GM19468 (cell line): ENCODE measurements around the gene FRMD1.

Source experiments
- ATAC-seq: cut with Tn5 transposase; IDR thresholded peaks from one replicate; pipeline ENCODE4 v1.9.1; 2021; ENCODE audit warnings: mild to moderate bottlenecking, moderate library complexity, moderate number of reproducible peaks; ENCODE audit not compliant: unreplicated experiment; ENCODE audit errors: extremely low read depth

FRMD1 gene

GRCh38 chr6:168113226-168113625 lies 34.2 kb upstream of the FRMD1 start:
- no peak for ATAC-seq

- ATAC-seq, result no peak
Measured at GRCh38 chr6:168111911-168112310, 32.9 kb upstream of the FRMD1 start.

GRCh38 chr6:168110437-168110836 lies 31.4 kb upstream of the FRMD1 start:
- ATAC-seq, result no peak

GRCh38 chr6:168109171-168109570 lies 30.2 kb upstream of the FRMD1 start:
- ATAC-seq, result no peak

GRCh38 chr6:168107191-168107983 lies 28.4 kb upstream of the FRMD1 start:
- no peak for ATAC-seq

GRCh38 chr6:168106633-168107005 lies 27.6 kb upstream of the FRMD1 start:
- ATAC-seq, result no peak

GRCh38 chr6:168105813-168106632 lies 27.0 kb upstream of the FRMD1 start:
- no peak for ATAC-seq

GRCh38 chr6:168104636-168105035 lies 25.6 kb upstream of the FRMD1 start:
- no peak for ATAC-seq

GRCh38 chr6:168103050-168103830 lies 24.2 kb upstream of the FRMD1 start:
- no peak for ATAC-seq

- no peak for ATAC-seq
Measured at GRCh38 chr6:168102315-168102985, 23.4 kb upstream of the FRMD1 start.

- ATAC-seq, result no peak
Measured at GRCh38 chr6:168101590-168102314, 22.7 kb upstream of the FRMD1 start.

- no peak for ATAC-seq
Measured at GRCh38 chr6:168100803-168101589, 22.0 kb upstream of the FRMD1 start.

- ATAC-seq, result no peak
Measured at GRCh38 chr6:168100011-168100802, 21.2 kb upstream of the FRMD1 start.

GRCh38 chr6:168099201-168100010 lies 20.4 kb upstream of the FRMD1 start:
- no peak for ATAC-seq

GRCh38 chr6:168098431-168098861 lies 19.4 kb upstream of the FRMD1 start:
- no peak for ATAC-seq

GRCh38 chr6:168097621-168098430 lies 18.8 kb upstream of the FRMD1 start:
- no peak for ATAC-seq
